ENCODE measurements around the gene RPL22. TPM values are rescaled to one million over a fixed set of nuclear protein-coding genes. Genes with fewer than 3 reads are reported as not detected.

Gene RPL22
- total RNA-seq, 1 donor from 2014 or later, result 109 TPM

GRCh38 chr1:6205849-6206519 is 6.6 kb upstream of the RPL22 start, which contains the start of gene RNF207:
Gene RNF207 (plus strand): TSS chr1:6206119. CDS start chr1:6206536, 417 bp downstream.
- ATAC-seq (peak; percentile 81), DNase-seq (ENCODE audit: low spot score) (peak; percentile 79)

- no peak for ATAC-seq
- no peak for DNase-seq (ENCODE audit: low spot score)
Measured at GRCh38 chr1:6202256-6202655, 2.9 kb upstream of the RPL22 start.

- no peak for DNase-seq (ENCODE audit: low spot score)
- no peak for ATAC-seq
Measured at GRCh38 chr1:6200188-6200809, 904 bp upstream of the RPL22 start.

- ATAC-seq, result peak; percentile 24
Measured at GRCh38 chr1:6198646-6199297, 623 bp downstream of the RPL22 start.

GRCh38 chr1:6197746-6198427 is 1.5 kb downstream of the RPL22 start:
- no peak for ATAC-seq
- DNase-seq (ENCODE audit: low spot score), result no peak

More at GRCh38 chr1:6198646-6199297, 623 bp downstream of the RPL22 start:
- DNase-seq (ENCODE audit: low spot score), result no peak

GRCh38 chr1:6191968-6192367 is 7.4 kb downstream of the RPL22 start:
- ATAC-seq (no peak), DNase-seq (ENCODE audit: low spot score) (no peak)

- no peak for DNase-seq (ENCODE audit: low spot score)
- no peak for ATAC-seq
Measured at GRCh38 chr1:6188466-6188865, 10.9 kb downstream of the RPL22 start.

GRCh38 chr1:6185635-6186382 is 13.6 kb downstream of the RPL22 start:
- peak; percentile 11 for ATAC-seq
- no peak for DNase-seq (ENCODE audit: low spot score)

- no peak for ATAC-seq
Measured at GRCh38 chr1:6185151-6185550, 14.2 kb downstream of the RPL22 start.

GRCh38 chr1:6184083-6184783 is 15.2 kb downstream of the RPL22 start:
- DNase-seq (ENCODE audit: low spot score) (no peak), ATAC-seq (no peak)

More at GRCh38 chr1:6185151-6185550, 14.2 kb downstream of the RPL22 start:
- no peak for DNase-seq (ENCODE audit: low spot score)

GRCh38 chr1:6183520-6183989 is 15.8 kb downstream of the RPL22 start:
- ATAC-seq (peak; percentile 33), DNase-seq (ENCODE audit: low spot score) (no peak)

GRCh38 chr1:6181347-6181770 is 18.0 kb downstream of the RPL22 start:
- no peak for ATAC-seq
- no peak for DNase-seq (ENCODE audit: low spot score)

- no peak for ATAC-seq
- DNase-seq (ENCODE audit: low spot score), result no peak
Measured at GRCh38 chr1:6180707-6181311, 18.6 kb downstream of the RPL22 start.

- DNase-seq (ENCODE audit: low spot score) (no peak), ATAC-seq (no peak)
Measured at GRCh38 chr1:6180268-6180706, 19.1 kb downstream of the RPL22 start, which contains the start of gene CHD5. Gene CHD5 (minus strand): TSS chr1:6180321. CDS start chr1:6180023, 298 bp downstream.

- DNase-seq (ENCODE audit: low spot score), result no peak
- no peak for ATAC-seq
Measured at GRCh38 chr1:6179564-6180175, 19.7 kb downstream of the RPL22 start.

GRCh38 chr1:6178751-6179563 is 20.4 kb downstream of the RPL22 start:
- ATAC-seq, result no peak
- DNase-seq (ENCODE audit: low spot score), result no peak

GRCh38 chr1:6177681-6178380 is 21.6 kb downstream of the RPL22 start:
- ATAC-seq (no peak), DNase-seq (ENCODE audit: low spot score) (no peak)

All from left lobe of liver (tissue), 2 donors.